ENCODE measurements around the gene TMEM229A. TPM values are rescaled to one million over a fixed set of nuclear protein-coding genes. Genes with fewer than 3 reads are reported as not detected.

TMEM229A gene
- total RNA-seq, result not detected in 2 replicates

GRCh38 chr7:124032369-124033094, at the start of gene TMEM229A:
Gene TMEM229A, minus strand, starts transcription at chr7:124033067. Its CDS starts 64 bp downstream, at chr7:124033003.

Other genes starting within 250 kb of the TMEM229A start
- under 0.01 TPM in 1 of 2 replicates, not detected in the other for gene HYAL4, start 187.9 kb downstream of the TMEM229A start, total RNA-seq
- gene SPAM1, start 107.8 kb downstream of the TMEM229A start, total RNA-seq, result not detected in 2 replicates